Non-pigmented ciliary epithelial cell (primary cell): Measurements from ENCODE around the gene HBA2.
"Not testable (repeated sequence)": the region's sequence is repeated elsewhere in the genome, so short reads cannot be mapped to it uniquely, and the experiment has no call there.

Experiments used
- DNase-seq: peaks from one replicate; pipeline ENCODE4 v3.0.0-alpha.2; 2010; ENCODE audit warnings: low read depth

The HBA2 gene

GRCh38 chr16:175011-175949 is 2.6 kb downstream of the HBA2 start:
- no peak for DNase-seq

GRCh38 chr16:176006-176405 is 3.3 kb downstream of the HBA2 start:
- DNase-seq, result not testable (repeated sequence)

DNA sequence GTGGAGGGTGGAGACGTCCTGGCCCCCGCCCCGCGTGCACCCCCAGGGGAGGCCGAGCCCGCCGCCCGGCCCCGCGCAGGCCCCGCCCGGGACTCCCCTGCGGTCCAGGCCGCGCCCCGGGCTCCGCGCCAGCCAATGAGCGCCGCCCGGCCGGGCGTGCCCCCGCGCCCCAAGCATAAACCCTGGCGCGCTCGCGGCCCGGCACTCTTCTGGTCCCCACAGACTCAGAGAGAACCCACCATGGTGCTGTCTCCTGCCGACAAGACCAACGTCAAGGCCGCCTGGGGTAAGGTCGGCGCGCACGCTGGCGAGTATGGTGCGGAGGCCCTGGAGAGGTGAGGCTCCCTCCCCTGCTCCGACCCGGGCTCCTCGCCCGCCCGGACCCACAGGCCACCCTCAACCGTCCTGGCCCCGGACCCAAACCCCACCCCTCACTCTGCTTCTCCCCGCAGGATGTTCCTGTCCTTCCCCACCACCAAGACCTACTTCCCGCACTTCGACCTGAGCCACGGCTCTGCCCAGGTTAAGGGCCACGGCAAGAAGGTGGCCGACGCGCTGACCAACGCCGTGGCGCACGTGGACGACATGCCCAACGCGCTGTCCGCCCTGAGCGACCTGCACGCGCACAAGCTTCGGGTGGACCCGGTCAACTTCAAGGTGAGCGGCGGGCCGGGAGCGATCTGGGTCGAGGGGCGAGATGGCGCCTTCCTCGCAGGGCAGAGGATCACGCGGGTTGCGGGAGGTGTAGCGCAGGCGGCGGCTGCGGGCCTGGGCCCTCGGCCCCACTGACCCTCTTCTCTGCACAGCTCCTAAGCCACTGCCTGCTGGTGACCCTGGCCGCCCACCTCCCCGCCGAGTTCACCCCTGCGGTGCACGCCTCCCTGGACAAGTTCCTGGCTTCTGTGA is 4.1 kb downstream of the HBA2 start, which contains the start of gene HBA1:
TSS of gene HBA1 (plus strand) at position 204 of the 906 bp plus-strand sequence. CDS start at position 241, 37 bp downstream.
- DNase-seq, result not testable (repeated sequence)

DNA sequence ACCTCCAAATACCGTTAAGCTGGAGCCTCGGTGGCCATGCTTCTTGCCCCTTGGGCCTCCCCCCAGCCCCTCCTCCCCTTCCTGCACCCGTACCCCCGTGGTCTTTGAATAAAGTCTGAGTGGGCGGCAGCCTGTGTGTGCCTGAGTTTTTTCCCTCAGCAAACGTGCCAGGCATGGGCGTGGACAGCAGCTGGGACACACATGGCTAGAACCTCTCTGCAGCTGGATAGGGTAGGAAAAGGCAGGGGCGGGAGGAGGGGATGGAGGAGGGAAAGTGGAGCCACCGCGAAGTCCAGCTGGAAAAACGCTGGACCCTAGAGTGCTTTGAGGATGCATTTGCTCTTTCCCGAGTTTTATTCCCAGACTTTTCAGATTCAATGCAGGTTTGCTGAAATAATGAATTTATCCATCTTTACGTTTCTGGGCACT is 4.7 kb downstream of the HBA2 start:
- no peak for DNase-seq

DNA sequence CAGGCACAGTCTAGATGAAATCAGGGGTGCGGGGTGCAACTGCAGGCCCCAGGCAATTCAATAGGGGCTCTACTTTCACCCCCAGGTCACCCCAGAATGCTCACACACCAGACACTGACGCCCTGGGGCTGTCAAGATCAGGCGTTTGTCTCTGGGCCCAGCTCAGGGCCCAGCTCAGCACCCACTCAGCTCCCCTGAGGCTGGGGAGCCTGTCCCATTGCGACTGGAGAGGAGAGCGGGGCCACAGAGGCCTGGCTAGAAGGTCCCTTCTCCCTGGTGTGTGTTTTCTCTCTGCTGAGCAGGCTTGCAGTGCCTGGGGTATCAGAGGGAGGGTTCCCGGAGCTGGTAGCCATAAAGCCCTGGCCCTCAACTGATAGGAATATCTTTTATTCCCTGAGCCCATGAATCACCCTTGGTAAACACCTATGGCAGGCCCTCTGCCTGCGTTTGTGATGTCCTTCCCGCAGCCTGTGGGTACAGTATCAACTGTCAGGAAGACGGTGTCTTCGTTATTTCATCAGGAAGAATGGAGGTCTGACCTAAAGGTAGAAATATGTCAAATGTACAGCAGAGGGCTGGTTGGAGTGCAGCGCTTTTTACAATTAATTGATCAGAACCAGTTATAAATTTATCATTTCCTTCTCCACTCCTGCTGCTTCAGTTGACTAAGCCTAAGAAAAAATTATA is 5.4 kb downstream of the HBA2 start:
- DNase-seq, result no peak

DNA sequence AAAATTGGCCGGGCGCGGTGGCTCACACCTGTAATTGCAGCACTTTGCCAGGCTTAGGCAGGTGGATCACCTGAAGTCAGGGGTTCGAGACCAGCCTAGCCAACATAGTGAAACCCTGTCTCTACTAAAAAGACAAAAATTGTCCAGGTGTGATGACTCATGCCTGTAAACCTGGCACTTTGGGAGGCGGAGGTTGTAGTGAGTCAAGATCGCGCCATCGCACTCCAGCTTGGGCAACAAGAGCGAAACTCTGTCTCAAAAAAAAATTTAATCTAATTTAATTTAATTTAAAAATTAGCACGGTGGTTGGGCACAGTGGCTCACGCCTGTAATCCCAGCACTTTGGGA is 6.0 kb downstream of the HBA2 start:
- no peak for DNase-seq

DNA sequence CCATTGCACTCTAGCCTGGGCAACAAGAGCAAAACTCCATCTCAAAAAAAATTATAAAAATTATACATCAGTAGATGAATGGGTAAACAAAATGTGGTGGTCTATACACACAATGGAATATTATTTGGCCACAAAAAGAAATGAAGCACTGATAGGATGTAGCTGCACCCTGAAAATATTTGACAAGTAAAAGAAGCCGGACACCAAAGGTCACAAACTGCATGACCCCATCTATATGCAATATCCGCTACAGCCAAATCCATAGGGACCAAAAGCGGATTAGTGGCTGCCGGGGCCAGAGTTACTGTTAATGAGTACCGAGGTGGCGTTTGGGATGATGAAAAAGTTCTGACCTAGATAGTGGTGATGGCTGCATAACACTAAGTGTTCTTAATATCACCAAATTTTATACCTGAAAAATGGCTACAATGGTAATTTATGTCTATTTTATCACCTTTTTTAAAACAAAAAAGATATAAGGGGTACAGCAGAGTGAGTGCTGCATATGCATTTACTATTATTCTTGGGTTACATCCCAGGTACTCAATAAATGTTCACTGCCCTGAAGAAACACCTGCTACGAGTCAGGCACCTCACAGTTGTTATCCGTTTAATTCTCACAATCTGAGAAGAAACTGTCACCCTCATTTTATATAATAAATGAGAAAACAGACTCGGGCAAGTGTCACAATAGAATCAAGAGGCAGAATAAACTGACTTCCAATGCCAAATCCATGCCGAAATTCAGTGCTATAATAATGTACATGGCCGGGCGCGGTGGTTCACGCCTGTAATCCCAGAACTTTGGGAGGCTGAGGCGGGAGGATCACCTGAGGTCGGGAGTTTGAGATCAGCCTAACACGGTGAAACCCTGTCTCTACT is 6.8 kb downstream of the HBA2 start:
- DNase-seq, result no peak

DNA sequence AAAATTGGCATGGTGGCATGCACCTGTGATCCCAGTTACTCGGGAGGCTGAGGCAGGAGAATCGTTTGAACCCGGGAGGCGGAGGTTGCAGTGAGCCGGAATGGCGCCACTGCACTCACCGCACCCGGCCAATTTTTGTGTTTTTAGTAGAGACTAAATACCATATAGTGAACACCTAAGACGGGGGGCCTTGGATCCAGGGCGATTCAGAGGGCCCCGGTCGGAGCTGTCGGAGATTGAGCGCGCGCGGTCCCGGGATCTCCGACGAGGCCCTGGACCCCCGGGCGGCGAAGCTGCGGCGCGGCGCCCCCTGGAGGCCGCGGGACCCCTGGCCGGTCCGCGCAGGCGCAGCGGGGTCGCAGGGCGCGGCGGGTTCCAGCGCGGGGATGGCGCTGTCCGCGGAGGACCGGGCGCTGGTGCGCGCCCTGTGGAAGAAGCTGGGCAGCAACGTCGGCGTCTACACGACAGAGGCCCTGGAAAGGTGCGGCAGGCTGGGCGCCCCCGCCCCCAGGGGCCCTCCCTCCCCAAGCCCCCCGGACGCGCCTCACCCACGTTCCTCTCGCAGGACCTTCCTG is 7.5 kb downstream of the HBA2 start, which contains the start of gene HBQ1:
TSS of gene HBQ1 (plus strand) at position 359 of the 575 bp plus-strand sequence. CDS start at position 387, 28 bp downstream.
- no peak for DNase-seq

DNA sequence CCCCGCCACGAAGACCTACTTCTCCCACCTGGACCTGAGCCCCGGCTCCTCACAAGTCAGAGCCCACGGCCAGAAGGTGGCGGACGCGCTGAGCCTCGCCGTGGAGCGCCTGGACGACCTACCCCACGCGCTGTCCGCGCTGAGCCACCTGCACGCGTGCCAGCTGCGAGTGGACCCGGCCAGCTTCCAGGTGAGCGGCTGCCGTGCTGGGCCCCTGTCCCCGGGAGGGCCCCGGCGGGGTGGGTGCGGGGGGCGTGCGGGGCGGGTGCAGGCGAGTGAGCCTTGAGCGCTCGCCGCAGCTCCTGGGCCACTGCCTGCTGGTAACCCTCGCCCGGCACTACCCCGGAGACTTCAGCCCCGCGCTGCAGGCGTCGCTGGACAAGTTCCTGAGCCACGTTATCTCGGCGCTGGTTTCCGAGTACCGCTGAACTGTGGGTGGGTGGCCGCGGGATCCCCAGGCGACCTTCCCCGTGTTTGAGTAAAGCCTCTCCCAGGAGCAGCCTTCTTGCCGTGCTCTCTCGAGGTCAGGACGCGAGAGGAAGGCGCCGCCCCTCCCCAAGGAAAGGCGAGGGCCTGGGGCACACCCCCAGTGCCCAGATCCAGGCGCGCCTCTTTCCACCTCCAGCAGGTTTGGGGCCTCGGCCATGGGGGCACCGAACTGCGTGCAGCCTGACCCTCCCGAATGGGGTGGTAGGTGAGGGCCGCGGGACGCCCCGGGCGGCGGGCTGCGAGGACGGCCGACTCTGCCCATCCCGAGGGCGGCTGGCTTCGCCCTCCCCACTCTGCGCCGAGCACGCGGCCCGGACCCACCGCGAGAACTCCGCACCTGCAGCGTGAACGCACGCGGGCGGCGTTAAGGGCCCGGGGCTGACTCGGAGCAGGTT is 8.2 kb downstream of the HBA2 start:
- no peak for DNase-seq

DNA sequence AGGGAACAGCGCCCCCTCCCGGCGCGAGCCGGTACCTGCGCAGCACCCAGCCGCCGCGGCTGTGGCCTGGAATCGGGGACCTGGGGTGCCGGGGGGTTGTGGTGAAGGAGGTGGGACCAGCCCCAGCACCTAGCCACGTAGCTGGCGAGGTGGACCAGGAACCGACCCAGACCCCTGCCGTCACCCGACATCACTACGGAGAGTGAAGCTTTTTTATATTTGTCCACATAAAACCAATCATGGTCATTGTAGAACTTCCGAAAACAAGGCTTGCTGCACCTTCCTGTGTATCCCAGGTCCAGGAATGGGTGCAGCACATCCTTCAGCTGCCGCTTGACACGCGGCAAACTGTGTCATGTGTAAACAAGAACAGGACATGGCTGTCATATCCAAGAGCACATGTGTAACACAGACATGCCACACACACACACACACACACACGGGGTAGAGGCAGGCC is 8.9 kb downstream of the HBA2 start:
- DNase-seq, result no peak

DNA sequence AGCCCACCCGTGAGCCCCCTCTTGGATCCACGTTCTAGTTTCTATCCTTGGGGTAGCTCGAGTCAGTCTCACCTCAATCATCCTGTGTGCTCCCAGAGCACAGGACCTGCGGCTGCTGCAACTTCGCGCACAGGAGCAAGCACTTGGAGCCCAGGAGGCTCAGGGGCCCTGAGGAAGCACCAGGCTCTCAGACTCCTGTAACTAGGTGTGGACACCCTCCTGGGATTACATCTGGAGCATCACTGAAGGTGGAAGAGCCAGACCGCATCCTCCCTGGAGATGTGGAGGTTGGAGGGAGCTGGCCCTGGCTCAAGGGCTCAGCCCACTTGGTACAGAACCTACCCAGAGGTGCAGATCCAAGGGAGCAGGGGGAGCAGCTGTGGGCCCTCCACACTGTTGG is 10.3 kb downstream of the HBA2 start:
- no peak for DNase-seq

GRCh38 chr16:185213-185612 is 12.5 kb downstream of the HBA2 start:
- DNase-seq, result no peak

- no peak for DNase-seq
Observed at GRCh38 chr16:185691-186090, 13.0 kb downstream of the HBA2 start.

- DNase-seq, result no peak
Observed at GRCh38 chr16:187330-187729, 14.7 kb downstream of the HBA2 start.

- DNase-seq, result no peak
Observed at GRCh38 chr16:188674-189073, 16.0 kb downstream of the HBA2 start.

- no peak for DNase-seq
Observed at GRCh38 chr16:189604-190186, 17.0 kb downstream of the HBA2 start.

DNA sequence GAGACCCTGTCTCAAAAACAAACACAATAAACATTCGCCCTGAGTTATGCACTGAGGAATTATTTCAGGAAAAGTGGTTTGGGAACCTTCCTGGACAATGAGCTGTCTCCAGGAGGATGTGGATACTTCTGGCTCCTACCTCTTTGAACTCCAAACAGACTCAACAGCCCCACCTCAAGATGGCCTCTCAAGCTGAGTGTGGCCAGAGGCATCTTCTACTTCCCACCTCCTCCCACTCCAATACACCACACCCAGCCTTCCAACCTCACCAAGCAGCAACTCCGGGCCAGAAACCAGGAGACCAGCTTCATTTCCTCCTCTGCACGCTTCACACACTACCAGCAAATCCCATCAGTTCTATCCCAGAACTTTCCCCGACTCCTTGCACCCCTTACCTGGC is 19.2 kb downstream of the HBA2 start:
- no peak for DNase-seq

DNA sequence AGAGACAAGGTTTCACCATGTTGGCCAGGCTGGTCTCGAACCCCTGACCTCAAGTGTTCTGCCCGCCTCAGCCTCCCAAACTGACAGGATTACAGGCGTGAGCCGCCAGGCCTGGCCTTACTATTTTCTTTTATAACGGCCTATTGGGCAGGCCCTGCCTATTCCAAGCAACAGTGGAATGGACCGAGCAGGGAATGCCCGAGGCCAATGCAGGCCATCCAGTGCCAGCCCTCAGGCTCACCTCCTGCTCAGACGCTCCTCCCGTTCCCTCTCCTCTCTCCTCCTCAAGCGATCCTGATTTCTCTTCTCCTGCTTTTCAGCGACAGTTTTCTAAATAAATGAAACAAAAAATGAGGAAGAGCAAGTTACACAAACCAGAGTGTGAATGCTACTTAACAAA is 20.0 kb downstream of the HBA2 start:
- DNase-seq, result no peak

DNA sequence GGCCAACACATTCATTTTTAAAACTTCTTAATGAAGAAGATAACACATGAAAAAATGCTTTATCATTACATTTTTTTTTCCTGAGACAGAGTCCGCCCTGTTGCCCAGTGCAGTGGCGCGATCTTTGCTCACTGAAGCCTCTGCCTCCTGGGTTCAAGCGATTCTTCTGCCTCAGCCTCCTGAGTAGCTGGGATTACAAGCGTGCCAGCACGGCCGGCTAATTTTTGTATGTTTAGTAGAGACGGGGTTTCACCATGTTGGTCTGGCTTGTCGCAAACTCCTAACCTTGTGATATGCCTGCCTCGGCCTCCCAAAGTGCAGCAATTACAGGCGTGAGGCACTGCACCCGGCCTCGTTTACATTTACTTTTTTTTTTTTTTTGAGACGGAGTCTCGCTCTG is 20.8 kb downstream of the HBA2 start:
- no peak for DNase-seq
